OCI-LY1 (cell line): Measurements from ENCODE around the gene ROBO1.

ENCODE experiments used
- EZH2 ChIP-seq: fragments of 200-600 bp; sonication (generic), shearing (Covaris generic); IDR thresholded peaks from 2 replicates; pipeline ENCODE4 v1.8.0; 2017; ENCODE audit warnings: borderline replicate concordance, mixed run types, mild to moderate bottlenecking, antibody characterized with exemption, low read length, moderate library complexity, mixed read lengths
- TF ChIP-seq, protein P1 (sequence below): fragments of 200-600 bp; sonication (generic), shearing (Covaris generic); IDR thresholded peaks from 2 replicates; pipeline ENCODE4 v1.5.1; 2017; ENCODE audit warnings: mild to moderate bottlenecking, antibody characterized with exemption, low read length, moderate library complexity, mixed read lengths

DNA sequence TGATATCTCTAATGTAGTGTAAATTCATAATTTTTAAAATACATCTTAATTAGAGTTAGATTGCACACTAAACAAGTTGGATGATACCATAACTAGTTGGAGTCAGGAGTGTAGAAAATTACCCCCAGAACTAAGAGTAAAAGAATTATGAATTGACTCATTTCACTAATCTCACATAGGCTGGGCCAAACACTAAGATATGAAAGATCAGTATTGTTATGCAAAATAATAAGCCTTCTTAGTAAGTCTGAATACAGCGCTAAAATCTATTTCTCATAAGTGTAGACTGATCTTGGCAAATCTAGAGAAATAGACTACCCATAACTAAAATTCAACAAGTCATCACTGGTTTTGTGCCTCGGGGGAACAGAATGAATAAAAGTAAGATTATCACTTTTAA lies 979.0 kb downstream of the ROBO1 start:
- TF ChIP-seq, protein P1, sequence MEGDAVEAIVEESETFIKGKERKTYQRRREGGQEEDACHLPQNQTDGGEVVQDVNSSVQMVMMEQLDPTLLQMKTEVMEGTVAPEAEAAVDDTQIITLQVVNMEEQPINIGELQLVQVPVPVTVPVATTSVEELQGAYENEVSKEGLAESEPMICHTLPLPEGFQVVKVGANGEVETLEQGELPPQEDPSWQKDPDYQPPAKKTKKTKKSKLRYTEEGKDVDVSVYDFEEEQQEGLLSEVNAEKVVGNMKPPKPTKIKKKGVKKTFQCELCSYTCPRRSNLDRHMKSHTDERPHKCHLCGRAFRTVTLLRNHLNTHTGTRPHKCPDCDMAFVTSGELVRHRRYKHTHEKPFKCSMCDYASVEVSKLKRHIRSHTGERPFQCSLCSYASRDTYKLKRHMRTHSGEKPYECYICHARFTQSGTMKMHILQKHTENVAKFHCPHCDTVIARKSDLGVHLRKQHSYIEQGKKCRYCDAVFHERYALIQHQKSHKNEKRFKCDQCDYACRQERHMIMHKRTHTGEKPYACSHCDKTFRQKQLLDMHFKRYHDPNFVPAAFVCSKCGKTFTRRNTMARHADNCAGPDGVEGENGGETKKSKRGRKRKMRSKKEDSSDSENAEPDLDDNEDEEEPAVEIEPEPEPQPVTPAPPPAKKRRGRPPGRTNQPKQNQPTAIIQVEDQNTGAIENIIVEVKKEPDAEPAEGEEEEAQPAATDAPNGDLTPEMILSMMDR, result no peak
- no peak for TF ChIP-seq EZH2
